ENCODE measurements around the gene ATP8A2.

Gene ATP8A2

DNA sequence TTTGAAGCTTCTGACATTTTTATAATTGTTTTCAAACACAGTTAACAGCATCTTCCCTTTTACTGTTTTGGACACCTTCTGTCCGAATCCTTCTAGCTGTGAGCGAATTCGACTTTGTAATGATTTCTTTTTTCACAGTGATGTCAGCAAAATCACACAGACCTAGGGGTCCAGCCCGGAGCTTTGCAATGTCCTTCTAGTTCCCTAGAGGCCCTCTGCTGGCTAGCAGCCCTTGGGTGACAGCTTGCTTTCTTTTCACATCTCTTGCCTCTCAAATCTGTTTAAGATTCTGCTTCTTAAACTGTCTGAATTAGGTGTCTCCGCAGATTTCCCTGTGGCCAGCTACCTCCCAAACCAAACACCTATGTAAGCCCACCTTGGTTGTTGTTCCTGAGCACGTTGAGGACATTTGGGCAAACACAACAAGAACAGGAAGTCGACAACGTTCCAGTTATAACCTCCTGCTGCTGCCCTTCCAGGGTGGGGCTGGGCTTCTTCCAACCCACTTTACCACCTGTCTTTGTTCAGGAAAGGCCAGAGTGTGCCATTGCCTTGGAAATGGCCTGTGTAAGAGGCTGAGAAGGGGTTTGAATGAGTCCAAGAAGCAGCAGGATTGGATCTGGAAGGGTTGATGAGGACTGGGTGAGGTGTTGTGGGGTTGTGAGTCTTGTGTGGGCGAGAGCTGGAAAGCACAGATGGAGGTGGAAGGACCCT, 123.1 kb downstream of the ATP8A2 start:
- DNase-seq: no peak
- Histone ChIP-seq H3K9me2 (replicated peaks; ENCODE audit: insufficient read depth, low read length) (no peaks in the 10 kb centered on the region), H3F3A (ENCODE audit: insufficient read depth, low read length) (no peaks in the 10 kb centered on the region), H2AFZ (ENCODE audit: low read length) (no peak overlapping the region), H3K79me2 (ENCODE audit: low read length) (no peaks in the 10 kb centered on the region), H3K4me2 (ENCODE audit: low read depth, low read length) (no peak overlapping the region), H3K27ac (ENCODE audit: low read length) (no peak overlapping the region), H3K9ac (ENCODE audit: low read length) (no peak overlapping the region), H4K20me1 (ENCODE audit: insufficient read depth, low read length) (no peaks in the 10 kb centered on the region), H3K27me3 (replicated peaks; ENCODE audit: insufficient read depth, low read length) (no peaks in the 10 kb centered on the region), H3K4me1 (ENCODE audit: low read length) (no peaks in the 10 kb centered on the region), H3K36me3 (replicated peaks; ENCODE audit: insufficient read depth, low read length) (no peaks in the 10 kb centered on the region), H3K9me3 (replicated peaks; ENCODE audit: insufficient read depth, low read length) (no peaks in the 10 kb centered on the region), H3K4me3 (ENCODE audit: low read length) (no peak overlapping the region)
- TF ChIP-seq EZH2phosphoT487 (IDR thresholded peaks at IDR 0.05; ENCODE audit: low read length) (no peak), CTCF (IDR thresholded peaks at IDR 0.05; ENCODE audit: low read length) (no peak), EZH2 (optimal IDR thresholded peaks at IDR 0.05; ENCODE audit: low read depth, low read length) (no peak)

- H3K79me2 ChIP-seq (ENCODE audit: low read length): no peaks in the 10 kb centered on the region
- TF ChIP-seq EZH2 (optimal IDR thresholded peaks at IDR 0.05; ENCODE audit: low read depth, low read length) (no peak), CTCF (IDR thresholded peaks at IDR 0.05; ENCODE audit: low read length) (no peak), EZH2phosphoT487 (IDR thresholded peaks at IDR 0.05; ENCODE audit: low read length) (no peak)
- no peak overlapping the region for H3K4me3 ChIP-seq (ENCODE audit: low read length)
- H2AFZ ChIP-seq (ENCODE audit: low read length): no peak overlapping the region
- H3K9ac ChIP-seq (ENCODE audit: low read length): no peak overlapping the region
- no peaks in the 10 kb centered on the region for H3K9me2 ChIP-seq (replicated peaks; ENCODE audit: insufficient read depth, low read length)
- no peaks in the 10 kb centered on the region for H3K27me3 ChIP-seq (replicated peaks; ENCODE audit: insufficient read depth, low read length)
- H3K9me3 ChIP-seq (replicated peaks; ENCODE audit: insufficient read depth, low read length): no peaks in the 10 kb centered on the region
- H4K20me1 ChIP-seq (ENCODE audit: insufficient read depth, low read length): no peaks in the 10 kb centered on the region
- no peaks in the 10 kb centered on the region for H3K4me1 ChIP-seq (ENCODE audit: low read length)
- no peak for DNase-seq
- H3K36me3 ChIP-seq (replicated peaks; ENCODE audit: insufficient read depth, low read length): no peaks in the 10 kb centered on the region
- H3K27ac ChIP-seq (ENCODE audit: low read length): no peak overlapping the region
- no peaks in the 10 kb centered on the region for H3F3A ChIP-seq (ENCODE audit: insufficient read depth, low read length)
- H3K4me2 ChIP-seq (ENCODE audit: low read depth, low read length): no peak overlapping the region
Measured at GRCh38 chr13:25501231-25501630, 129.5 kb downstream of the ATP8A2 start.

GRCh38 chr13:25502031-25502430, 130.3 kb downstream of the ATP8A2 start:
- Histone ChIP-seq H3K36me3 (replicated peaks; ENCODE audit: insufficient read depth, low read length) (no peaks in the 10 kb centered on the region), H3K27me3 (replicated peaks; ENCODE audit: insufficient read depth, low read length) (no peaks in the 10 kb centered on the region), H2AFZ (ENCODE audit: low read length) (no peak overlapping the region), H3K9me3 (replicated peaks; ENCODE audit: insufficient read depth, low read length) (no peaks in the 10 kb centered on the region), H3K4me2 (ENCODE audit: low read depth, low read length) (no peak overlapping the region), H3K4me1 (ENCODE audit: low read length) (no peaks in the 10 kb centered on the region), H3K79me2 (ENCODE audit: low read length) (no peaks in the 10 kb centered on the region), H3K9me2 (replicated peaks; ENCODE audit: insufficient read depth, low read length) (no peaks in the 10 kb centered on the region), H3F3A (ENCODE audit: insufficient read depth, low read length) (no peaks in the 10 kb centered on the region), H3K4me3 (ENCODE audit: low read length) (no peak overlapping the region), H4K20me1 (ENCODE audit: insufficient read depth, low read length) (no peaks in the 10 kb centered on the region), H3K9ac (ENCODE audit: low read length) (no peak overlapping the region), H3K27ac (ENCODE audit: low read length) (no peak overlapping the region)
- DNase-seq: no peak
- TF ChIP-seq EZH2phosphoT487 (IDR thresholded peaks at IDR 0.05; ENCODE audit: low read length) (no peak), CTCF (IDR thresholded peaks at IDR 0.05; ENCODE audit: low read length) (no peak), EZH2 (optimal IDR thresholded peaks at IDR 0.05; ENCODE audit: low read depth, low read length) (no peak)

Measured in MM.1S (cell line).